Measurements from ENCODE around the gene TAAR2.
"Not testable (repeated sequence)": the region's sequence is repeated elsewhere in the genome, so short reads cannot be mapped to it uniquely, and the experiment has no call there.

- TF ChIP-seq CTCF (tag by site-specific recombination; IDR thresholded peaks at IDR 0.05); ZNF239 (tag by site-specific recombination; IDR thresholded peaks at IDR 0.05); ZNF121 (tag by site-specific recombination; IDR thresholded peaks at IDR 0.05); REST (tag by site-specific recombination; IDR thresholded peaks at IDR 0.05); ZNF510 (tag by site-specific recombination; IDR thresholded peaks at IDR 0.05; ENCODE audit: insufficient replicate concordance); ZNF433 (tag by site-specific recombination; IDR thresholded peaks at IDR 0.05; ENCODE audit: low read depth); ZBTB20 (tag by site-specific recombination; IDR thresholded peaks at IDR 0.05); ZBTB11 (tag by site-specific recombination; conservative IDR thresholded peaks at IDR 0.05; ENCODE audit: low read depth); ZNF76 (tag by site-specific recombination; IDR thresholded peaks at IDR 0.05; ENCODE audit: borderline replicate concordance, low read depth); GLI4 (tag by site-specific recombination; IDR thresholded peaks at IDR 0.05); ZNF747 (tag by site-specific recombination; IDR thresholded peaks at IDR 0.05); ZSCAN5A (tag by site-specific recombination; IDR thresholded peaks at IDR 0.05): not testable (repeated sequence)
Observed at GRCh38 chr6:132600900-132601299, 23.2 kb downstream of the TAAR2 start.
